GM21447 (cell line): ENCODE data around the gene SCGB3A1.

Source experiments
- ATAC-seq: cut with Tn5 transposase; IDR thresholded peaks from one replicate; pipeline ENCODE4 v1.9.1; 2021; ENCODE audit not compliant: unreplicated experiment

Gene SCGB3A1

GRCh38 chr5:180625791-180626660 is 34.7 kb upstream of the SCGB3A1 start:
- no peak for ATAC-seq

- no peak for ATAC-seq
Measured at GRCh38 chr5:180625125-180625790, 34.0 kb upstream of the SCGB3A1 start.

- no peak for ATAC-seq
Measured at GRCh38 chr5:180624587-180624986, 33.3 kb upstream of the SCGB3A1 start.

- ATAC-seq: no peak
Measured at GRCh38 chr5:180623844-180624243, 32.5 kb upstream of the SCGB3A1 start.

- no peak for ATAC-seq
Measured at GRCh38 chr5:180623411-180623834, 32.1 kb upstream of the SCGB3A1 start.

- ATAC-seq: no peak
Measured at GRCh38 chr5:180622910-180623309, 31.6 kb upstream of the SCGB3A1 start.

GRCh38 chr5:180621311-180621710 is 30.0 kb upstream of the SCGB3A1 start:
- ATAC-seq: no peak

GRCh38 chr5:180620014-180620413 is 28.7 kb upstream of the SCGB3A1 start:
- no peak for ATAC-seq

- no peak for ATAC-seq
Measured at GRCh38 chr5:180619563-180619915, 28.2 kb upstream of the SCGB3A1 start.

- ATAC-seq: no peak
Measured at GRCh38 chr5:180618829-180619562, 27.7 kb upstream of the SCGB3A1 start.

GRCh38 chr5:180618487-180618828 is 27.2 kb upstream of the SCGB3A1 start:
- ATAC-seq: no peak

GRCh38 chr5:180613814-180614188 is 22.5 kb upstream of the SCGB3A1 start:
- ATAC-seq: no peak

GRCh38 chr5:180613188-180613813 is 22.0 kb upstream of the SCGB3A1 start:
- no peak for ATAC-seq

GRCh38 chr5:180612683-180613082 is 21.4 kb upstream of the SCGB3A1 start:
- no peak for ATAC-seq

GRCh38 chr5:180611140-180611850 is 20.0 kb upstream of the SCGB3A1 start:
- ATAC-seq: no peak

GRCh38 chr5:180609817-180610550 is 18.7 kb upstream of the SCGB3A1 start:
- ATAC-seq: no peak

GRCh38 chr5:180609386-180609785 is 18.1 kb upstream of the SCGB3A1 start:
- ATAC-seq: no peak

GRCh38 chr5:180608572-180609310 is 17.4 kb upstream of the SCGB3A1 start:
- ATAC-seq: no peak

- ATAC-seq: no peak
Measured at GRCh38 chr5:180607861-180608571, 16.7 kb upstream of the SCGB3A1 start.
